Type B pancreatic cell (in vitro differentiated cells): ENCODE results near the gene PRKG1. TPM values are rescaled to one million over a fixed set of nuclear protein-coding genes. Genes with fewer than 3 reads are reported as not detected.

Source experiments
- DNase-seq: peaks from one replicate; pipeline ENCODE4 v3.0.0; 2021; ENCODE audit warnings: mixed read lengths; ENCODE audit not compliant: unreplicated experiment; ENCODE audit errors: extremely low spot score
- H3K27ac Mint-ChIP-seq: 2 replicates; pipeline ENCODE4 v1.8.0; 2021; ENCODE audit warnings: mild to moderate bottlenecking, mixed read lengths
- H3K27me3 Mint-ChIP-seq: 2 replicates; pipeline ENCODE4 v1.8.0; 2021; ENCODE audit warnings: mixed read lengths
- H3K36me3 Mint-ChIP-seq: 2 replicates; pipeline ENCODE4 v1.8.0; 2021; ENCODE audit warnings: mixed read lengths
- H3K4me1 Mint-ChIP-seq: one replicate; pipeline ENCODE4 v1.8.0; 2021; ENCODE audit warnings: mixed read lengths; ENCODE audit not compliant: unreplicated experiment
- H3K4me3 Mint-ChIP-seq: 2 replicates; pipeline ENCODE4 v1.8.0; 2021; ENCODE audit warnings: mild to moderate bottlenecking, mixed read lengths
- H3K9me3 Mint-ChIP-seq: 2 replicates; pipeline ENCODE4 v1.8.0; 2021; ENCODE audit warnings: mixed read lengths
- total RNA-seq: library from RNA; stranded (reverse); gene quantifications from 2 replicates; pipeline ENCODE4 v1.2.1, GENCODE V29; 2021; ENCODE audit warnings: low replicate concordance
- TF ChIP-seq, protein P1 (sequence below): fragments of 200-600 bp; sonication (generic); conservative IDR thresholded peaks from 2 replicates; pipeline ENCODE4 v1.5.0; 2021; ENCODE audit warnings: antibody characterized with exemption, mild to moderate bottlenecking

PRKG1 gene
- total RNA-seq, 1 donor from 2014 or later = 12.3 TPM

DNA sequence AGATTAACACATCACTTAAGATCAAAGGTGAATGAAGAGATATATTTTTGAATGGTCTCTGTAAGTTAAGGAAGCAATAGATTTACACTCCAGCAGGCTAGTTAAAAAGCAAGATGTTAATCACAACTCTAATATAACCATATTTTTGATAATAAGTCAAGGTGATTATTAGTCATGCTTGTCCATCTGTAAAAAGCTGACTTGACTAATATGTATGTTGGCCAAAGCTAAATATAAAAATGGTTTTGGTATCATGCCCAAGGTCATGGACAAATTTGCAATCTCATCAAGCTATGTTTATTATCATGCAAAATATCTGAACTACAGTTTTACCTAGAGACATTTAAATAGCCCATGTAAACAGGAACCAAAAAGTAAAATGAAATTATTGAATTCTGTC is 727.7 kb downstream of the PRKG1 start:
- Mint-ChIP-seq H3K27me3 (no peaks in the 10 kb centered on the region), H3K4me1 (peaks cover 6% of the 10 kb centered on the region), H3K4me3 (no peak overlapping the region), H3K36me3 (no peaks in the 10 kb centered on the region), H3K27ac (no peak overlapping the region), H3K9me3 (no peaks in the 10 kb centered on the region)
- DNase-seq = no peak
- TF ChIP-seq, protein P1, sequence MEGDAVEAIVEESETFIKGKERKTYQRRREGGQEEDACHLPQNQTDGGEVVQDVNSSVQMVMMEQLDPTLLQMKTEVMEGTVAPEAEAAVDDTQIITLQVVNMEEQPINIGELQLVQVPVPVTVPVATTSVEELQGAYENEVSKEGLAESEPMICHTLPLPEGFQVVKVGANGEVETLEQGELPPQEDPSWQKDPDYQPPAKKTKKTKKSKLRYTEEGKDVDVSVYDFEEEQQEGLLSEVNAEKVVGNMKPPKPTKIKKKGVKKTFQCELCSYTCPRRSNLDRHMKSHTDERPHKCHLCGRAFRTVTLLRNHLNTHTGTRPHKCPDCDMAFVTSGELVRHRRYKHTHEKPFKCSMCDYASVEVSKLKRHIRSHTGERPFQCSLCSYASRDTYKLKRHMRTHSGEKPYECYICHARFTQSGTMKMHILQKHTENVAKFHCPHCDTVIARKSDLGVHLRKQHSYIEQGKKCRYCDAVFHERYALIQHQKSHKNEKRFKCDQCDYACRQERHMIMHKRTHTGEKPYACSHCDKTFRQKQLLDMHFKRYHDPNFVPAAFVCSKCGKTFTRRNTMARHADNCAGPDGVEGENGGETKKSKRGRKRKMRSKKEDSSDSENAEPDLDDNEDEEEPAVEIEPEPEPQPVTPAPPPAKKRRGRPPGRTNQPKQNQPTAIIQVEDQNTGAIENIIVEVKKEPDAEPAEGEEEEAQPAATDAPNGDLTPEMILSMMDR = no peak

DNA sequence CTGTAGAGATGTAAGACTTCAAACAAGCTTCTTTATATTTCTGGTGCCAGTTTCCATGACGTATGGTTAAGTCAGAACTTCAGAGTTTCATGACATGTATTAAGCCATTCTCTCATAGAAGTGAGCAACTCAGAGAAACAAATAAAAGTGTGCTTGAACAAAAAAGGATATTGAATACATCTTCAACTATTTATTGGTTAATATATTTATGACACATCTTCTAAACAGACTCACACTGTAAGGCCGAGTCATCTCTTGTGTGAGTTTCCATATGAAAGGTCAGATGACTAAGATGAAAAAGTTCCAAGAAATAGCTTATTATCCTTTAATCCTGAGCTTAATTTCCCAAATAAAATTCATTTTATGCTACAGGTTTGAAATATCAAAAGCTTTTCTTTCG is 730.6 kb downstream of the PRKG1 start:
- no peak for DNase-seq
- Mint-ChIP-seq H3K27me3 (peaks cover 3% of the 10 kb centered on the region), H3K4me3 (no peak overlapping the region), H3K27ac (no peak overlapping the region), H3K4me1 (peaks cover 14% of the 10 kb centered on the region), H3K36me3 (no peaks in the 10 kb centered on the region), H3K9me3 (no peaks in the 10 kb centered on the region)
- TF ChIP-seq, protein P1 = no peak

DNA sequence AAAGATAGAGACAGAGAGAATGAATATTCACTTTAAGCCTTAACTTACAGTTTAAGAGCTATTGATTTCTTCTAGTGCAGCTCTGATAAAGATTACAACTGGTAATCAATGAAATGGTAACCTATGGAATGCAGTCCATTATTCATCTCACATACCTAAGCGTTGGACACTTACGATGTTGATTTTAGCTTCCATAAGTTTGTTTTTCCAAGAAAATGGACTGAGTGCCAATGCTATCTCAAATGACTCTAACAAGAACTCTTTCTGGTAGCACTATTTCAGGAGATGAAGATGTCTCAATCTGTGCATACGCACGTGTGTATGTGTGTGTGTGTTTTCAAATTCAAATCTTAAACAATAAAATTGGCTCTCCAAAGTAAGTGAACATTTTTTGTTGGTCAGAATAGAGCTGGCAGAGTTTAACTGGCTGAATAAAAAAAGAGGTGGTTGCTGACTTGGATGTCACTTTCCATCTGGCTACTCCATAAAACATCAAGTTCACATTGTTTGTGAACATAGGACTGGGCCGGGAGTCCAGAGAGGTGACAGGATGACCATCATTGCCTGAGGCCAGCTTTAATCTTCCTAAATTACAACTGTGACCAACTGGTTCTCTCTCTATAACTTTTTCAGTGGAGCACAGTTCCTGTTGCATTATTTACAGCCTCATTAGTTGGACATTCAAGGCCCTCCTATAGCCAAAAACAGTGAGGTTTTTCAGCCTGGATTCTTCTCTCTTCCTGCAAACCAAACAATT is 732.0 kb downstream of the PRKG1 start:
- no peaks in the 10 kb centered on the region for H3K9me3 Mint-ChIP-seq
- H3K27me3 Mint-ChIP-seq = peaks cover 3% of the 10 kb centered on the region

DNA sequence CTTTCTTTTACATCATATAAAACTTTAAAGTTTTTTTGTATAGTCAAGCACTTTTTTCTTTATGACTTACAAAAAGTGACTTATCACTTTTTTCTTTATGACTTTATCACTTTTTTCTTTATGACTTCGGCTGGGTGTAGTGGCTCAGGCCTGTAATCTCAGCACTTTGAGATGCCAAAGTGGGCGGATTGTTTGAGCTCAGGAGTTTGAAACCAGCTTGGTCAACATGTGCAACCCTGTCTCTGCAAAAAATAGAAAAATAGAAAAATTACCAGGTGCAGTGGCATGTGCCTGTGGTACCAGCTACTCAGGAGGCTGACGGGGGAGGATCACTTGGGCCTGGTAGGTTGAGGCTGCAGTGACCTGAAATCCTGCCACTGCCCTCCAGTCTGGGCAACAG is 733.9 kb downstream of the PRKG1 start:
- H3K36me3 Mint-ChIP-seq = no peaks in the 10 kb centered on the region
- no peak overlapping the region for H3K4me3 Mint-ChIP-seq
- no peaks in the 10 kb centered on the region for H3K9me3 Mint-ChIP-seq
- TF ChIP-seq, protein P1 = no peak
- DNase-seq = no peak
- peak overlapping the region; percentile 65 for H3K27ac Mint-ChIP-seq
- peaks cover 14% of the 10 kb centered on the region for H3K4me1 Mint-ChIP-seq
- peaks cover 3% of the 10 kb centered on the region for H3K27me3 Mint-ChIP-seq

More for the DNA sequence above, 732.0 kb downstream of the PRKG1 start:
- Mint-ChIP-seq H3K27ac (no peak overlapping the region), H3K4me3 (no peak overlapping the region), H3K4me1 (peaks cover 14% of the 10 kb centered on the region), H3K36me3 (no peaks in the 10 kb centered on the region)
- DNase-seq = no peak
- TF ChIP-seq, protein P1 = no peak

DNA sequence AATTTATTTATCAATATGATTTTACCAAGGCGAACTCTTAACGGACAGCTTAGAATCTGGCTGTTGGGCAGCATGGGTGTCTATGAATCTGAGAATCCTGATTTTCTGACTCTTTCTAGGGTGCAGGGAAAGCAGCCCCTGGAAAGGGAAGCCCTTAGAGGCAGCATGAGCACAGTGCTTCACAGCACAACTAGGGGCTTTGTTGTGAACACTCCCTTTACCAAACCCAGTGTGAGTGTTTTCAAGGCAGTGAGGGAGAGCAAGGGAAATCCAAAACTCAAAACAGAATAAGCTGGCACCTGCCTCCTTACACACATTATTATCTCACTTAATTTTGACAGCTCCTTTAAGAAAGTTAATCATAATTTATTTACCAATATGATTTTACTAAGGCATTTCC is 741.4 kb downstream of the PRKG1 start:
- DNase-seq = no peak
- Mint-ChIP-seq H3K4me3 (no peak overlapping the region), H3K4me1 (peaks cover 8% of the 10 kb centered on the region), H3K27ac (no peak overlapping the region), H3K9me3 (no peaks in the 10 kb centered on the region), H3K27me3 (peaks cover 4% of the 10 kb centered on the region), H3K36me3 (no peaks in the 10 kb centered on the region)
- TF ChIP-seq, protein P1 = no peak
